ENCODE results near the gene GPR146. TPM values are rescaled to one million over a fixed set of nuclear protein-coding genes. Genes with fewer than 3 reads are reported as not detected.

Gene GPR146
- total RNA-seq, 1 experiment from 2014 or later: 0.95 TPM

GRCh38 chr7:1028044-1028770, 16.1 kb upstream of the GPR146 start:
- no TSS peak for BruUV-seq (replicated peaks)
- Histone ChIP-seq H3K27me3 (replicated peaks; ENCODE audit: insufficient read depth, low read depth, low read length, poor library complexity) (no peaks in the 10 kb centered on the region), H3K27ac (ENCODE audit: low read depth, low read length, poor library complexity, severe bottlenecking) (peak overlapping the region; percentile 80), H3K4me1 (ENCODE audit: insufficient read depth, low read length, poor library complexity, severe bottlenecking) (peaks cover 18% of the 10 kb centered on the region), H3K4me3 (ENCODE audit: low read depth, low read length, poor library complexity, severe bottlenecking) (peak overlapping the region; percentile 95), H3K9me3 (ENCODE audit: low read depth, low read length, poor library complexity, severe bottlenecking) (no peaks in the 10 kb centered on the region), H3K36me3 (ENCODE audit: insufficient read depth, low read length, poor library complexity, severe bottlenecking) (peaks cover 15% of the 10 kb centered on the region)
- ChIA-PET POLR2A (ENCODE audit: low non-redundant PET) (no interaction called here), CTCF (interaction anchor here (1.2 kb wide), 1 partner anchor 37 kb away, joined by 4 read pairs; no protein-coding TSS in a partner anchor)
- TF ChIP-seq, protein P1, sequence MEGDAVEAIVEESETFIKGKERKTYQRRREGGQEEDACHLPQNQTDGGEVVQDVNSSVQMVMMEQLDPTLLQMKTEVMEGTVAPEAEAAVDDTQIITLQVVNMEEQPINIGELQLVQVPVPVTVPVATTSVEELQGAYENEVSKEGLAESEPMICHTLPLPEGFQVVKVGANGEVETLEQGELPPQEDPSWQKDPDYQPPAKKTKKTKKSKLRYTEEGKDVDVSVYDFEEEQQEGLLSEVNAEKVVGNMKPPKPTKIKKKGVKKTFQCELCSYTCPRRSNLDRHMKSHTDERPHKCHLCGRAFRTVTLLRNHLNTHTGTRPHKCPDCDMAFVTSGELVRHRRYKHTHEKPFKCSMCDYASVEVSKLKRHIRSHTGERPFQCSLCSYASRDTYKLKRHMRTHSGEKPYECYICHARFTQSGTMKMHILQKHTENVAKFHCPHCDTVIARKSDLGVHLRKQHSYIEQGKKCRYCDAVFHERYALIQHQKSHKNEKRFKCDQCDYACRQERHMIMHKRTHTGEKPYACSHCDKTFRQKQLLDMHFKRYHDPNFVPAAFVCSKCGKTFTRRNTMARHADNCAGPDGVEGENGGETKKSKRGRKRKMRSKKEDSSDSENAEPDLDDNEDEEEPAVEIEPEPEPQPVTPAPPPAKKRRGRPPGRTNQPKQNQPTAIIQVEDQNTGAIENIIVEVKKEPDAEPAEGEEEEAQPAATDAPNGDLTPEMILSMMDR (conservative IDR thresholded peaks at IDR 0.05; ENCODE audit: low read depth, low read length): no peak
- no peak for TF ChIP-seq EZH2 (IDR thresholded peaks at IDR 0.05; ENCODE audit: borderline replicate concordance, low read depth, low read length, poor library complexity, severe bottlenecking)
- intact Hi-C loops (cut with micrococcal nuclease; ENCODE audit: unreplicated experiment): no loop called here
- peak; percentile 89 for DNase-seq (ENCODE audit: low spot score)

DNA sequence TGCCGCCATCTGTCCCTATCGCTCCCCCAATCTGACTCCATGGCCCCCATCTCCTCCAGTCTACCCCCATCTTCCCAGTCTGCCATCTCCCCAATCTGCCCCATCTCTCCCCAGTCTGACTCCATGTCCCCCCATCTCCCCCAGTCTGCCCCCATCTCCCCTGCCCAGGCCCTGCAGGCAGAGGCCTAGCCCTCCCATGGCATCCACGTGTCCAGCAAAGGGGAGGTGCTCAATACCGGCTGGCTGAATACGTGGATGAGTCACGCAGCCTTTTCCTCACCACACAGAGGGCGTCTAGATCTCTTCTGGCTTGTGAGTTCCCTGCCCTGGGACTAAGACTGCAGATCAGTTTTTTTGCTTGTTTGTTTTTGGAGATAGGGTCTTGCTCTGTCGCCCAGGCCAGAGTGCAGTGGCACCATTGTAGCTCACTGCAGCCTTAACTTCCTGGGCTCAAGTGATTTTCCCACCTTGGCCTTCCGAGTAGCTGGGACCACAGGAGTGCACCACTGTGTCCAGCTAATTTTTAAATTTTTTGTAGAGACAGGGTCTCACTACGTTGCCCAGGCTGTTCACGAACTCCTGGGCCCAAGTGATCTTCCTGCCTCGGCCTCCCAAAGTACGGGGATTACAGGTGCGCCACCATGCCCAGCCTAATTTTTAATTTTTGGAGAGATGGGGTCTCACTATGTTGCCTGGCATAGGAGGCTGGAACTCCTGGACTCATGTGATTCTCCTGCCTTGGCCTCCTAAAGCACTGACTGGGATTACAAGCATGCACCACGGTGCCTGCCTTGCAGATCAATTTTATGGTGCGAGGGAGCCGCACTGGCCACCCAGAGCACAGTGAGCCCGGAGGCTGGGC, 15.3 kb upstream of the GPR146 start:
- DNase-seq (ENCODE audit: low spot score): peak; percentile 90
- Histone ChIP-seq H3K9me3 (ENCODE audit: low read depth, low read length, poor library complexity, severe bottlenecking) (no peaks in the 10 kb centered on the region), H3K27ac (ENCODE audit: low read depth, low read length, poor library complexity, severe bottlenecking) (peak overlapping the region; percentile 80), H3K4me3 (ENCODE audit: low read depth, low read length, poor library complexity, severe bottlenecking) (peak overlapping the region; percentile 95), H3K27me3 (replicated peaks; ENCODE audit: insufficient read depth, low read depth, low read length, poor library complexity) (no peaks in the 10 kb centered on the region), H3K4me1 (ENCODE audit: insufficient read depth, low read length, poor library complexity, severe bottlenecking) (peaks cover 16% of the 10 kb centered on the region), H3K36me3 (ENCODE audit: insufficient read depth, low read length, poor library complexity, severe bottlenecking) (peaks cover 15% of the 10 kb centered on the region)
- BruUV-seq (replicated peaks): TSS peak; percentile 69
- TF ChIP-seq, protein P1 (conservative IDR thresholded peaks at IDR 0.05; ENCODE audit: low read depth, low read length): no peak
- no peak for TF ChIP-seq EZH2 (IDR thresholded peaks at IDR 0.05; ENCODE audit: borderline replicate concordance, low read depth, low read length, poor library complexity, severe bottlenecking)
- CTCF ChIA-PET: no interaction called here
- intact Hi-C loops (cut with micrococcal nuclease; ENCODE audit: unreplicated experiment): no loop called here
- POLR2A ChIA-PET (ENCODE audit: low non-redundant PET): no interaction called here

GRCh38 chr7:1029637-1030443, 14.5 kb upstream of the GPR146 start:
- DNase-seq (ENCODE audit: low spot score): no peak
- POLR2A ChIA-PET (ENCODE audit: low non-redundant PET): no interaction called here
- no TSS peak for BruUV-seq (replicated peaks)
- H3K9me3 ChIP-seq (ENCODE audit: low read depth, low read length, poor library complexity, severe bottlenecking): no peaks in the 10 kb centered on the region
- CTCF ChIA-PET: no interaction called here
- peaks cover 15% of the 10 kb centered on the region for H3K36me3 ChIP-seq (ENCODE audit: insufficient read depth, low read length, poor library complexity, severe bottlenecking)
- peak overlapping the region; percentile 80 for H3K27ac ChIP-seq (ENCODE audit: low read depth, low read length, poor library complexity, severe bottlenecking)
- no peaks in the 10 kb centered on the region for H3K27me3 ChIP-seq (replicated peaks; ENCODE audit: insufficient read depth, low read depth, low read length, poor library complexity)
- H3K4me3 ChIP-seq (ENCODE audit: low read depth, low read length, poor library complexity, severe bottlenecking): no peak overlapping the region
- intact Hi-C loops (cut with micrococcal nuclease; ENCODE audit: unreplicated experiment): no loop called here
- peaks cover 10% of the 10 kb centered on the region for H3K4me1 ChIP-seq (ENCODE audit: insufficient read depth, low read length, poor library complexity, severe bottlenecking)
- TF ChIP-seq, protein P1 (conservative IDR thresholded peaks at IDR 0.05; ENCODE audit: low read depth, low read length): no peak
- TF ChIP-seq EZH2 (IDR thresholded peaks at IDR 0.05; ENCODE audit: borderline replicate concordance, low read depth, low read length, poor library complexity, severe bottlenecking): no peak

Measured in A673 (cell line).